Measurements from ENCODE around the gene GBE1.
A peak's percentile ranks its signal among the peaks of the same experiment; 100 is the strongest.

GBE1 gene

DNA sequence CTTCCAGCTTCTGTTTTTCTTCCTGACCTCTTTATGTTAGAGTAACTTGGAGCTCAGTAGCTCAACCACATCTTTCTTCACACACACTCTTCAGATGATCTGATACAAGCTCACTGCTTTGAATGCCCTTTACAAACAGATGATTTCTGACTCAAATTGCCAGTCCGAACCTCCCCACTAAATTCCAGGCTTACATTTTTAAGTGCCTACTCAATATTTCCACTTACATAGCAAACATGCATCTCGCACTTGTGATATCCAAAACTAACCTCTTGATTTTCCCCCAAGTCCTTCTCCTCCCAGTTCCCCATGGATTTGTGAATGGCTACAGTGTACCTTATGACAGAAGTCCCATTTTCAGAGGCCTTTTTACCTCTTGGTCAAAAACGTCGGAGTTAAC is 139.1 kb downstream of the GBE1 start:
- in situ Hi-C loops (cut with HindIII; ENCODE audit: low sequenced_read_pairs), result no loop called here
- H3K4me3 ChIP-seq (ENCODE audit: low read depth, low read length), result no peak overlapping the region
- peak; percentile 3 for DNase-seq (ENCODE audit: low read depth, low spot score)
- TF ChIP-seq, protein P1, sequence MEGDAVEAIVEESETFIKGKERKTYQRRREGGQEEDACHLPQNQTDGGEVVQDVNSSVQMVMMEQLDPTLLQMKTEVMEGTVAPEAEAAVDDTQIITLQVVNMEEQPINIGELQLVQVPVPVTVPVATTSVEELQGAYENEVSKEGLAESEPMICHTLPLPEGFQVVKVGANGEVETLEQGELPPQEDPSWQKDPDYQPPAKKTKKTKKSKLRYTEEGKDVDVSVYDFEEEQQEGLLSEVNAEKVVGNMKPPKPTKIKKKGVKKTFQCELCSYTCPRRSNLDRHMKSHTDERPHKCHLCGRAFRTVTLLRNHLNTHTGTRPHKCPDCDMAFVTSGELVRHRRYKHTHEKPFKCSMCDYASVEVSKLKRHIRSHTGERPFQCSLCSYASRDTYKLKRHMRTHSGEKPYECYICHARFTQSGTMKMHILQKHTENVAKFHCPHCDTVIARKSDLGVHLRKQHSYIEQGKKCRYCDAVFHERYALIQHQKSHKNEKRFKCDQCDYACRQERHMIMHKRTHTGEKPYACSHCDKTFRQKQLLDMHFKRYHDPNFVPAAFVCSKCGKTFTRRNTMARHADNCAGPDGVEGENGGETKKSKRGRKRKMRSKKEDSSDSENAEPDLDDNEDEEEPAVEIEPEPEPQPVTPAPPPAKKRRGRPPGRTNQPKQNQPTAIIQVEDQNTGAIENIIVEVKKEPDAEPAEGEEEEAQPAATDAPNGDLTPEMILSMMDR (IDR thresholded peaks at IDR 0.05; ENCODE audit: low read depth, low read length), result no peak

DNA sequence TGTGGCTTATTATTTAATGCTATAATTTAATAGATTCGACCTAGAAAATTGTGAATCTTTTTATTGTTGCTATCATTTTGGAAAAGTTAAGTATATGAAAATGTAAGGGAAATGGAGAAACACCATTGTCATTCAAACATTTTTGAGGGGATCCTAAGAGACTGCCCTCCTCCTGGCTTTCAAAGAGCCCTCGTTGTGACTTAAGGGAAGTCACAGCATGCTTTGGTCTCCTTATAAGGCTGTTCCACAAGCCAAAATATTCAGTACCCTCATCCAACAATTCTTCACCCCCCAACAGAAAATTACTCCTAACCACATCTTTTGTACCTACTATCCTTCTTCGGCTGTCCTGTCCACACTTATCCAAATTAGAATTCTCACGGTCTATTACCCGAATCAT is 140.2 kb downstream of the GBE1 start:
- DNase-seq (ENCODE audit: low read depth, low spot score), result no peak
- in situ Hi-C loops (cut with HindIII; ENCODE audit: low sequenced_read_pairs), result no loop called here
- TF ChIP-seq, protein P1 (IDR thresholded peaks at IDR 0.05; ENCODE audit: low read depth, low read length), result no peak
- no peak overlapping the region for H3K4me3 ChIP-seq (ENCODE audit: low read depth, low read length)

DNA sequence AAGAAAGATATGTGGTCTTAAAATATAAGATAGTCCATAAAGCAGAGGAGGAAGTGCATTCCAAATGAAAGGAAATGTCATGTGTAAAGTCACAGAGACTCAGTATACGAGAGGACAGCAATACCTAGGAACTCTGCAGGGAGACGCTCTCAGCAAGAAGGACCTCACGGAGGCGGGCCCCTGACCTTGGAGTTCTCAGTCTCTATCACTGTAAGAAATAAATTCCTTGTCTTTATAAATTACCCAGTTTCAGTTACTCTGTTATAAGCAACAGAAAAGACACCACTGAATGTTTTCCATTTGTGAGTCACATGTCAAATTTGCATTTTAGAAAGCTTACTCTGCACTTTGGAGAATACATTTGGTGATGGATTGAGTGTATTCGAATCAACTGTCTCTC is 140.6 kb downstream of the GBE1 start:
- DNase-seq (ENCODE audit: low read depth, low spot score), result no peak
- TF ChIP-seq, protein P1 (IDR thresholded peaks at IDR 0.05; ENCODE audit: low read depth, low read length), result no peak
- H3K4me3 ChIP-seq (ENCODE audit: low read depth, low read length), result no peak overlapping the region
- in situ Hi-C loops (cut with HindIII; ENCODE audit: low sequenced_read_pairs), result no loop called here

DNA sequence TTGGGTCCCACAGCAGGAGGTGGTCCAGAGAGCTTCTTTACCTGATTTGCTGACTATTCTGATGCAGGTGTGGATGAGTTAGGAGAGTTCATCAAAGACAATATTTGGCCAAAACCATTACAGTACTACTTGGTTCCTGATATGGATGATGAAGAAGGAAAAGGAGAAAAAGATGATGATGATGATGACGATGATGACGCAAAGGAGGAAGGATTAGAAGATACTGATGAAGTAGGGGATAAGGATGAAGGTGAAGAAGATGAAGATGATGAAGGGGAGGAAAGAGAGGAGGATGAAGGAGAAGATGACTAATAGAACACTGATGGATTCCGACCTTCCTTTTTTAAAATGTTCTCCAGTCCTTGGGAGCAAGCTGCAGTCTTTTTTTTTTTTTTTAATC is 148.7 kb downstream of the GBE1 start:
- no peak overlapping the region for H3K4me3 ChIP-seq (ENCODE audit: low read depth, low read length)
- in situ Hi-C loops (cut with HindIII; ENCODE audit: low sequenced_read_pairs), result no loop called here
- TF ChIP-seq, protein P1 (IDR thresholded peaks at IDR 0.05; ENCODE audit: low read depth, low read length), result no peak
- no peak for DNase-seq (ENCODE audit: low read depth, low spot score)

DNA sequence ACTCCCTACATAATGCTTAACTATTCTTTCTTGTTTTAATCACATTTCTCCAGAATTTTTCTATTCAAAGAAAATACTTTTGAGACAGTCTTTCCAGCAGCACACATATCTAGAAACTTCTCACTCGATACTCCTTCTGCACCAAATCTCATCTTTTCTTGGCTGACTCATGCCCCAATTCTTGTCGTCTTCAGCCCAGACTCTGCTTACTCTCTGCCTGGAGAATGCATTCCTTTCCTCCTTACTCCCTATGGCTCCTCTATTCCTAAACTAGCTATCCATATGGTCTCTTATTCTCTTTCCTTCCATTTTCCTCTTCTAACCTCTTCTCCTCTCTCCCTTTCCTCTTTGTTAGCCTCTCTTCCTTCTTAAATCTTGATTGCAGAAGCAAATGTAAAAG is 158.7 kb downstream of the GBE1 start:
- H3K4me3 ChIP-seq (ENCODE audit: low read depth, low read length), result no peak overlapping the region
- no peak for DNase-seq (ENCODE audit: low read depth, low spot score)
- TF ChIP-seq, protein P1 (IDR thresholded peaks at IDR 0.05; ENCODE audit: low read depth, low read length), result no peak
- in situ Hi-C loops (cut with HindIII; ENCODE audit: low sequenced_read_pairs), result no loop called here

DNA sequence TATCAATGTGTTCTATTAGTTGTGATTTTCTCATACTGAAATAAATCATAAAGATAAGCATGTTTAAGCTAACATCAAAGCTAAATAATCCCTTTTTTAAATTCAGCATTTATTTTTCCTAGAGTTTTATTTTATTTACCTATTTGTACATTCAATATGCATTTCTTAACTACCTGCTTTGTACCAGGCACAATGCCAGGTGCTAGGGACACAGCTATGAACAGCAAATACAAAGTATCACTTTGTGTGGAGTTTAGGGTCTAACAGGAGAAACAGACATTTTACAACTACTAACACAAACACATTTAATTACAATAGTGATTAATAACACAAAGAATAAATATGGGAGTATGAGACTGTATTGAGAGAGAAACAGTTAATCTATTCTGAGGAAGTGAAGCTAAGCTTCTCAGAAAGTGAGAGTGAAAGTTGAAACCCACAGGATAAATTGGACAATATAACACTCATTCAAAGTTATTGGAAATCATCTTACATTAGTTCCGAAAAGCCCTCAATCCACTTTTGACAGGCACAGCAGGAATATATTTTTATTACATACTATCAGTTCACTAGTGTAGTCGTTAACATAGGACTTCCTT is 159.6 kb downstream of the GBE1 start:
- DNase-seq (ENCODE audit: low read depth, low spot score), result no peak
- H3K4me3 ChIP-seq (ENCODE audit: low read depth, low read length), result no peak overlapping the region

More for the DNA sequence above, 159.6 kb downstream of the GBE1 start:
- in situ Hi-C loops (cut with HindIII; ENCODE audit: low sequenced_read_pairs), result no loop called here
- TF ChIP-seq, protein P1 (IDR thresholded peaks at IDR 0.05; ENCODE audit: low read depth, low read length), result no peak
